Endothelial cell of umbilical vein (primary cell): ENCODE data around the gene AGAP2. TPM values are rescaled to one million over a fixed set of nuclear protein-coding genes. Genes with fewer than 3 reads are reported as not detected.

ENCODE experiments used
- BruUV-seq: library from RNA; stranded (reverse); fragments of 400-500 nt; replicated peaks from 2 replicates; lab custom pipeline; 2021; lab: Mats Ljungman, UMichigan
- CTCF ChIA-PET: fragments of 300-600, 350-600 bp; sonication (Branson Sonifier 250); formaldehyde crosslinking; loops from one replicate; lab custom pipeline; 2021; ENCODE audit warnings: antibody characterized with exemption, inconsistent platforms; lab: Charles Lee
- POLR2A ChIA-PET: fragments of 300-600, 350-600 bp; sonication (Branson Sonifier 250); formaldehyde crosslinking; loops from one replicate; lab custom pipeline; 2021; ENCODE audit warnings: antibody characterized with exemption, inconsistent platforms; lab: Charles Lee
- DNase-seq: peaks from one replicate; pipeline ENCODE4 v3.0.0-alpha.2; 2011; ENCODE audit warnings: low read depth, low spot score
- FAIRE-seq: peaks from 2 replicates; lab custom pipeline; 2011; peaks lifted over from hg19 to GRCh38; lab: Jason Lieb, UNC
- H2AFZ ChIP-seq: 2 replicates; pipeline ENCODE4 v1.6.0; 2012; ENCODE audit warnings: low read depth, low read length, control low read depth, inconsistent platforms
- H3K27ac ChIP-seq: 2 replicates; pipeline ENCODE4 v1.5.1; 2011; ENCODE audit warnings: low read depth, mild to moderate bottlenecking, control low read depth, low read length, moderate library complexity; ENCODE audit not compliant: insufficient read depth
- H3K27me3 ChIP-seq, 2 experiments: 2 replicates each; pipeline versions ENCODE4 v1.6.0 to v1.6.1; 2011; ENCODE audit warnings: low read length in 2 of 2, mixed read lengths in 1 of 2; ENCODE audit not compliant: control insufficient read depth in 2 of 2, insufficient read depth in 2 of 2
- H3K36me3 ChIP-seq, 2 experiments: 2 replicates in 1 of 2; 3 replicates in 1 of 2; pipeline ENCODE4 v1.5.1; 2011; ENCODE audit warnings: low read length in 2 of 2, mild to moderate bottlenecking in 1 of 2, moderate library complexity in 1 of 2; ENCODE audit not compliant: control insufficient read depth in 2 of 2, insufficient read depth in 2 of 2; ENCODE audit errors: extremely low read depth in 1 of 2
- H3K4me1 ChIP-seq: 3 replicates; pipeline ENCODE4 v1.5.1; 2011; ENCODE audit warnings: mild to moderate bottlenecking, low read length; ENCODE audit not compliant: control insufficient read depth, insufficient read depth; ENCODE audit errors: extremely low read depth
- H3K4me2 ChIP-seq: 2 replicates; pipeline ENCODE4 v1.6.1; 2011; ENCODE audit warnings: low read length, control low read depth, mixed read lengths; ENCODE audit not compliant: insufficient read depth
- H3K4me3 ChIP-seq, 3 experiments: fragments of 200-600 bp in 1 of 3; sonication (generic), shearing (Covaris generic) in 1 of 3; replicated peaks in 1 of 3; 2 replicates each; pipeline ENCODE4 v1.5.1; 2011 to 2016; ENCODE audit warnings: control low read depth in 3 of 3, low read length in 3 of 3, mild to moderate bottlenecking in 2 of 3, inconsistent platforms in 1 of 3, low read depth in 1 of 3, moderate library complexity in 1 of 3; ENCODE audit not compliant: insufficient read depth in 1 of 3
- H3K79me2 ChIP-seq: 2 replicates; pipeline ENCODE4 v1.6.0; 2012; ENCODE audit warnings: low read length, inconsistent platforms; ENCODE audit not compliant: control insufficient read depth, insufficient read depth
- H3K9ac ChIP-seq: replicated peaks from 2 replicates; pipeline ENCODE3; 2011; ENCODE audit warnings: low read length, control low read depth; ENCODE audit not compliant: insufficient read depth; ENCODE audit errors: extremely low read depth
- H3K9me1 ChIP-seq: replicated peaks from 3 replicates; pipeline ENCODE4 v1.6.0; 2011; ENCODE audit warnings: mild to moderate bottlenecking, low read length; ENCODE audit not compliant: control insufficient read depth, insufficient read depth; ENCODE audit errors: extremely low read depth
- H3K9me3 ChIP-seq: replicated peaks from 2 replicates; pipeline ENCODE4 v1.5.1; 2012; ENCODE audit warnings: low read length, inconsistent platforms; ENCODE audit not compliant: control insufficient read depth, insufficient read depth
- H4K20me1 ChIP-seq: replicated peaks from 2 replicates; pipeline ENCODE3; 2011; ENCODE audit warnings: mild to moderate bottlenecking, low read length; ENCODE audit not compliant: control insufficient read depth, insufficient read depth; ENCODE audit errors: extremely low read depth
- CTCF ChIP-seq, 2 donors: IDR thresholded peaks; 1 replicate in 1 of 2; 2 replicates in 1 of 2; pipeline ENCODE4 v1.5.1; 2011; ENCODE audit warnings: low read length in 2 of 2, mild to moderate bottlenecking in 2 of 2, moderate library complexity in 2 of 2, control low read depth in 1 of 2, inconsistent platforms in 1 of 2, low read depth in 1 of 2; ENCODE audit not compliant: insufficient read depth in 1 of 2; ENCODE audit errors: extremely low read depth in 1 of 2
- EZH2 ChIP-seq: IDR thresholded peaks from 2 replicates; pipeline ENCODE4 v1.6.1; 2012; ENCODE audit warnings: borderline replicate concordance, low read depth, mild to moderate bottlenecking, moderate library complexity, low read length, inconsistent platforms; ENCODE audit not compliant: severe bottlenecking
- FOS ChIP-seq: IDR thresholded peaks from 2 replicates; pipeline ENCODE4 v1.6.1; 2011; ENCODE audit warnings: mild to moderate bottlenecking, low read length, moderate library complexity, borderline replicate concordance; ENCODE audit not compliant: insufficient read depth
- GATA2 ChIP-seq: IDR thresholded peaks from 2 replicates; pipeline ENCODE4 v1.7.0; 2011; ENCODE audit warnings: low read depth, mild to moderate bottlenecking, moderate library complexity, mixed read lengths, low read length; ENCODE audit not compliant: insufficient read length, insufficient read depth
- JUN ChIP-seq: IDR thresholded peaks from 2 replicates; pipeline ENCODE4 v1.6.1; 2011; ENCODE audit warnings: borderline replicate concordance, low read depth; ENCODE audit not compliant: insufficient read length, insufficient read depth
- MAX ChIP-seq: IDR thresholded peaks from 2 replicates; pipeline ENCODE4 v1.6.1; 2011; ENCODE audit not compliant: insufficient read depth, insufficient read length
- MYC ChIP-seq: IDR thresholded peaks from one replicate; pipeline ENCODE4 v1.6.1; 2011; ENCODE audit warnings: mild to moderate bottlenecking, low read depth, low read length
- POLR2A ChIP-seq: IDR thresholded peaks from 2 replicates; pipeline ENCODE4 v1.6.1; 2012; ENCODE audit warnings: low read depth, mild to moderate bottlenecking, control low read depth, low read length
- POLR2AphosphoS5 ChIP-seq: IDR thresholded peaks from 2 replicates; pipeline ENCODE4 v1.6.1; 2012; ENCODE audit warnings: low read depth, mild to moderate bottlenecking, control low read depth, low read length, moderate library complexity; ENCODE audit not compliant: insufficient read depth
- dilution Hi-C: fragments of 300-500 bp; cut with MboI; formaldehyde crosslinking; loops from one replicate; pipeline ENCODE4 v1.15.0; 2019; ENCODE audit warnings: low sequenced_read_pairs; ENCODE audit not compliant: extremely low pct_ligation_motif_present
- intact Hi-C: fragments of 100-400 bp; cut with micrococcal nuclease; formaldehyde crosslinking; loops from one replicate; pipeline ENCODE4 v1.10.0; 2022
- polyA plus RNA-seq, 4 experiments: library from polyadenylated mRNA; depleted of rRNA in 3 of 4; stranded (reverse) in 3 of 4; unstranded in 1 of 4; fragments of >200 nt; gene quantifications; 2 replicates each; pipeline versions ENCODE4 v1.2.1 to v1.2.3, GENCODE V29; 2011 to 2012; ENCODE audit warnings: missing spikeins in 1 of 4
- total RNA-seq: library from RNA; stranded (reverse); gene quantifications from 2 replicates; pipeline ENCODE4 v1.2.3, GENCODE V29; 2021

Gene AGAP2
- total and polyA plus RNA-seq, 2 donors (not counting 3 experiments of a cell fraction or from before 2014, with no cell fraction given): 0.04 to 0.24 TPM

- no peaks in the 10 kb centered on the region for H4K20me1 ChIP-seq
- FAIRE-seq (no peak), DNase-seq (no peak)
- peaks cover 0 to 3% of the 10 kb centered on the region in 2 experiments for H3K36me3 ChIP-seq
- no peak overlapping the region for H3K4me3 ChIP-seq
- intact Hi-C loops: no loop called here
- ChIA-PET POLR2A (no interaction called here), CTCF (no interaction called here)
- dilution Hi-C loops: no loop called here
- TF ChIP-seq POLR2AphosphoS5 (no peak), CTCF (IDR thresholded peaks at IDR 0.05; ENCODE audit: extremely low read depth in 1 of 2, insufficient read depth in 1 of 2, low read depth in 1 of 2, low read length in 2 of 2) (no peak), MYC (no peak), MAX (no peak), POLR2A (no peak), GATA2 (no peak), JUN (no peak), EZH2 (no peak), FOS (no peak)
- H3K79me2 ChIP-seq: no peaks in the 10 kb centered on the region
- peaks cover 5% of the 10 kb centered on the region for H3K4me1 ChIP-seq
- H3K9ac ChIP-seq: no peak overlapping the region
- H3K27ac ChIP-seq: no peak overlapping the region
- no peak overlapping the region for H2AFZ ChIP-seq
- H3K9me1 ChIP-seq: no peaks in the 10 kb centered on the region
- no peak overlapping the region for H3K4me2 ChIP-seq
- no peaks in the 10 kb centered on the region for H3K9me3 ChIP-seq
- no peaks in the 10 kb centered on the region for H3K27me3 ChIP-seq
- BruUV-seq: no TSS peak
Observed at GRCh38 chr12:57777367-57777766, 38.8 kb upstream of the AGAP2 start.
